ENCODE data around the gene PKP2.
A peak's percentile ranks its signal among the peaks of the same experiment; 100 is the strongest.

The PKP2 gene

DNA sequence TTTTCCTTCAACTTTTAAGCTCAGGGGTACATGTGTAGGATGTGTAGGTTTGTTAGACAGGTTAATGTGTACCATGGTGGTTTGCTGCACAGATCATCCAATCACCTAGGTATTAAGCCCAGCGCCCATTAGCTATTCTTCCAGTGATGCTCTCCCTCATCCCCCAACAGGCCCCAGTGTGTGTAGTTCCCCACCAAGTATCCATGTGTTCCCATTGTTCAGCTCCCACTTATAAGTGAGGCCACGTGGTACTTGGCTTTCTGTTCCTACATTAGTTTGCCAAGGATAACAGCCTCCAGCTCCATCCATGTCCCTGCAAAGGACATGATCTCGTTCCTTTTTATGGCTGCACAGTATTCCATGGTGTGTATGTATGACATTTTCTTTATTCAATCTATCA is 92.3 kb downstream of the PKP2 start:
- DNase-seq, result no peak

- DNase-seq, result no peak
These were observed 95.2 kb downstream of the PKP2 start for GRCh38 chr12:32801269-32801980.

DNA sequence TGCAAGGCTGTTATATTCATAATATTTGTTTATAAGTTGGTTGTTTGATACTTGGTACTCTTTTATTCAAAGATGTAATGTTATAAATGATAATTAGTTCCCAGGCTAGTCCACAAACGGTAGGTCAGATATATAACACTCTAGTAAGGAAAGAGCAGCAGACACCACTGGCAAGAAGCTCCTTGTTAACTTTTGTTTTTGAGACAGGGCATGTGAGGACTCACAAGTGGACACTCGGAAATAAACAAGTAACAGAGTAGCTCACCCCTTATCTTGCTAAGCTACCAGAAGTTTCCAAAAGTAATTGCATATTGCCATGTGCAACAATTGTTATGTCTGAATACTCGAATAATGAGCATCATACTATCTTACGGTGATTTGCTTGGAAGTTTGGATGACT is 102.3 kb downstream of the PKP2 start:
- no peak for DNase-seq

DNA sequence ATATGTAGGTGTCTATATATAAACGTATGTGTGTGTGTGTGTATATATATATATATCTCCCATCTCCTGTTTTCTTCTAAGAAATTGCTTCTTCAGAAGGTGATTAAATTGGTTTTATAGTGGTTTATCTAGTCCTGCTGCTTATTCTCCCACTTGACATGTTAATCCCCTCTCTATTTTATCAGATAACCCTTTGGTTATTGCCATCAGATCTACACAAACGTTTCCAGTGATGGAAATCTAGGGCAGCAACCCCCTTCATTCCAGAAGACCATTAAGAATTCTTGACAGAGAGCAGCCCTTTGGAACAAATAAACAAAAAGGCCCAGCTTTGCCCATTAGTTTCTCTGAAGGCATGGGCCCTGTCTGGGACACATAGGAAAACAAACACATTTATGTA is 106.7 kb downstream of the PKP2 start:
- no peak for DNase-seq

DNA sequence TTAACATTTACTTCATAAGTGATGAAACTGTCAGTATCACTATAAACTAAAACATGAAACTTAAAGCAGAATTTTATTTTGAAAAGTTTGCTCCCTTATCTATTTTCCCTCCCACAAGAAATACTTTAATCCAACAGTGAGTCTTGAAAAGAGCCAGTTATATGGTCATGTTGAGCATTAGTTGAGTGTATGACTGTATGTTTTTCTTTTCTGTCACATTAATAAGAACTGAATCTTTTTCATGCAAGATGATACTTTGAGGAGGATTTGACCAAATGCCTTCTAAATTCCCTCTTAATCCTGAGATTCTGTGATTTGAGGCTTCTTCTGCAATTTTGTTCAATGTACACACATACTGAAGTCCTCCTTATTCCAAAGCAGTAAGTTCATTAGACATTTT is 107.1 kb downstream of the PKP2 start:
- no peak for DNase-seq

DNA sequence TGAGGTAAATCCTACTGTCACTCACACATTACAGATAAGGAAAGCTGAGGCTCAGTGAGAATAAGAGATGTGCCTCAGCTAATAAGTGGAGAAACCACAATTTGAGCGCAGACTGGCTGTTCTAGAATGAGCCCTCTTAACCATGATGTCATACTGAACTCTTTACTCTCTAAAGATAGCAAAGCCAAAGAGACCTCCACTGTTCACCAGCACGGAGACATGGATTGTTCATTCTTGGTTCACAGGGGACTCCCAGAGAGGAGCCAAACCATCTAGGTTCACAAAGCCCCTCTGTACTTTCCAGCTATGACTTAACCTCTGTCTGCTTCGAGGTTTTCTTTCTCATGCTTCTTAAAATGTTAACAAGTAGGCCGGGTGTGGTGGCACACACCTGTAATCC is 108.2 kb downstream of the PKP2 start:
- no peak for DNase-seq

- no peak for DNase-seq
These were observed 111.0 kb downstream of the PKP2 start for GRCh38 chr12:32785557-32785956.

DNA sequence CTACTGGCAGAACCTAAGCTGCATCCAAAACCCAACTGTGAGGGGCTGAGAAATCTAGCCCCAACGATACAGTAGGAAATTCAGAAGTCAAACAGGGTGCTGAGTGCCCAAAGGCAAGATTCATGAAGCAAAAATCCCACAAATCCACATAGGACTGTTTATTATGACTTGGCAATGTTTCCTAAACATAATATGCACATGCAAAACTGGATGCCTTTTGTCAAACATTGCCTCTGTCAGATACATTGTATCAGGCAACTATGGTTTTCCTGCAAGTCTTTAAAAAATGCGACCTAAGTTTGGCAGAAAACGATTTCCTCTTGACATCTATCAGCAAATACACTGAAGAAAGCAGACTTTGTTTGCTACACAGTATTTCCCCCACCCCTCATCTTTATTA is 113.5 kb downstream of the PKP2 start:
- DNase-seq, result no peak

GRCh38 chr12:32780071-32780470 is 116.5 kb downstream of the PKP2 start:
- DNase-seq, result no peak

DNA sequence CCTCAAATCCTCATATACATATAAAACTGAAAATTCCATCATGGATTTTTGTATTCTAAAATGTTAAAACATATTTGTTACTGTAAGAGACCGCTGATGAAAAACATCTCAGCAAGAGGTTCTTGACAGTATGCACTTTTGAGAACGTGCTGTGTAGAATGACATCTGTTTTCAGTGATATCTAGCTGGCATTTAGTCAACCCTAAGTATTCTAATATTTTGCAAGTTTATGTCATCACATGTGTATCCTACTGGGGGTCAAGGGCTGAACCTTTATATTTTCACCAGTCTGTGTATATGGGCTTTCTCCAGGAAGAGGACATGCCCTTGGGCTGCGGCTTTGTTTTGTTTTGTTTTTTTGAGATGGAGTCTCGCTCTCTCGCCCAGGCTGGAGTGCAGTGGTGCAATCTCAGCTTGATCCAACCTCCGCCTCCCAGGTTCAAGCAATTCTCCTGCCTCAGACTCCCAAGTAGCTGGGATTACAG is 118.8 kb downstream of the PKP2 start:
- no peak for DNase-seq

- DNase-seq, result no peak
These were observed 119.4 kb downstream of the PKP2 start for GRCh38 chr12:32777159-32777558.

DNA sequence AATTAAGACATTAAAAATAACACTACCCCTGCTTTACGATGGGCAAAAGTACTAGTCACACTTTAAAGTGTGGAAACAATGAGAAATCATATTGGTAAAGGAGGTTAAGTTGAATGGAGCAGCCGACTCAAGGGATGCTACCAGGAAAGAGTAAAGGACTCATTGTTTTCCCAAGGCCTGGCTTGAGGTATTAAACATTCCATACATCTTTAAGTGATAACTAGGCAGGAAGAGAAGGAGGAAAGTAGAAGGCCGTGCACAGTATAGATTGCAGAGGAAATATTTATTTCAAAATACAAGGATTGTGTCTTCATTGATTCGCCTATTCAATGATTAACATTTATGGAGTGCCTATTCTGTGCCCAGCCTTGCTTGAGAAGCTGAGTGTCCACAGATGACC is 120.3 kb downstream of the PKP2 start:
- no peak for DNase-seq

- no peak for DNase-seq
These were observed 122.9 kb downstream of the PKP2 start for GRCh38 chr12:32773691-32774090.

GRCh38 chr12:32770141-32770540 is 126.4 kb downstream of the PKP2 start:
- no peak for DNase-seq

DNA sequence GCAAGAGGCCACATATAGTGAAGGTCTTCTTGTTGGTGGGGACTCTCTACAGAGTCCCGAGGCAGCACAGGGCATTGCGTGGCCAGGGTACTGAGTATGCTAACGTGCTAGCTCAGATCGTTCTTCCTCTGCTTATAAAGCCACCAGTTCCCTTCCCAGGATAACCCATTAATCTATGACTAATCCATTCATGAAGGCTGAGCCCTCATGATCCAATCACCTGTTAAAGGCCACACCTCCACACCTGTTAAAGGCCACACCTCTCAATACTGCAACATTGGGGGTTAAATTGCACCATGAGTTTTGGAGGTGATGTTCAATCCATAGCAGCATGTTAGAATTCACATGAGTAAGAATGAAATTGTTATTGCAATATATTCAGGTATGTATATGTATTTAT is 128.1 kb downstream of the PKP2 start:
- DNase-seq, result no peak

DNA sequence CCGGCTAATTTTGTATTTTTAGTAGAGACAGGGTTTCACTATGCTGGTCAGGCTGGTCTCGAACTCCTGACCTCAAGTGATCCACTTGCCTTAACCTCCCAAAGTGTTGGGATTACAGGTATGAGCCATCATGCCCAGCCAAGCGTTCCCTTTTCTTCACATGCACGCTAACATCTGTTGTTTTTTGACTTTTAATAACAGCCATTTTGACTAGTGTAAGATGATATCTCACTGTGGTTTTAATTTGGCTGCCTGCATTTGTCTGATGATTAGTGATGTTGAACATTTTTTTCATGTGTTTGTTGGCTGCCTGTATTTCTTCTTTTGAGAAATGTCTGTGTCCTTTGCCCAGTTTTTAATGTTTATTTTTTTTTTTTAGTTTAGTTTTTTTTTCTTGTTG is 130.7 kb downstream of the PKP2 start:
- no peak for DNase-seq

GRCh38 chr12:32761716-32762115 is 134.9 kb downstream of the PKP2 start:
- DNase-seq, result no peak

DNA sequence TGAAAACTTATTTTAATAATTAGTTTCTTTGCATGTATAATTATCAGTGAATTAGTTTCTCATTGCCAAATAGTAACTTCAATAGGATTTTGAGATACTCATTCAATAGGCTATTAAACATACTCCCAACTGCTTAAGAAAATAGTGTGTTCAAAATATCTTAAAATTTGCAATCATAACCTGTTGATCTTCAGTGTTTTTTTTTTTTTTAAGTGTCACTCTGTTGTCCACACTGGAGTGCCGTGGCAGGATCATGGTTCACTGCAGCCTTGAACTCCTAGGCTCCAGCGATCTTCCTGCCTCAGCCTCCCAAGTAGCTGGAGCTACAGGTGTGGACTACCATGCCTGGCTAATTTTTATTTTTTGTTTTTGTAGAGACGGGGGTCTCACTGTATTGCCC is 139.4 kb downstream of the PKP2 start:
- no peak for DNase-seq

DNA sequence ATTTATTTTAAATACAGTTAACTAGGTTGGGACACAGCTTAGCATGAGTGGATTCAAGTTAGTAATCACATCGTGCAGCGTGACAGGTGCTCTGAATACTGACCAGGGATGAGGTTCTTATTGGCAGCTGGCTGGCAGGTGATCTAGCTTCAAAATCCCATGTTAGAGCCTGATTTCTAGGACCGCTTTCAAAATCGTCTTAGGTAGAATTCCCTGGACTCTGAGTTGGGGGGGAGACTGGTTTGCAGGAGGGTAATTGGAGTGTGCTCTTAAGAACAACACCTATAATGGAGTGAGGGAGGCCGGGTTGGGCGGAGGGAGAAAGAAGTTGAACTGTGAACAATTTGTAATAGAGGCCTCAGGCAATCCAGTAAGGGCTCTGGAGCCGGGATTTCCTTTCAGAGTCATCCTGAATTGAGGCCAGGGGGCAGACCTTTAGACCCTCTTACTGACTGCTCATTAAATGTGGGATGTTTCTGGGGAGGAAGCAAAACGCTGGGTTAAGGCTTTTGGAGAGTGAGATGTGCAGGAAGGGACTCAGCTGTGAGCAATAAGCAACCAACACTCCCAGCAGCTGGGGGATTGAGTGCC is 140.0 kb downstream of the PKP2 start:
- DNase-seq, result no peak

DNA sequence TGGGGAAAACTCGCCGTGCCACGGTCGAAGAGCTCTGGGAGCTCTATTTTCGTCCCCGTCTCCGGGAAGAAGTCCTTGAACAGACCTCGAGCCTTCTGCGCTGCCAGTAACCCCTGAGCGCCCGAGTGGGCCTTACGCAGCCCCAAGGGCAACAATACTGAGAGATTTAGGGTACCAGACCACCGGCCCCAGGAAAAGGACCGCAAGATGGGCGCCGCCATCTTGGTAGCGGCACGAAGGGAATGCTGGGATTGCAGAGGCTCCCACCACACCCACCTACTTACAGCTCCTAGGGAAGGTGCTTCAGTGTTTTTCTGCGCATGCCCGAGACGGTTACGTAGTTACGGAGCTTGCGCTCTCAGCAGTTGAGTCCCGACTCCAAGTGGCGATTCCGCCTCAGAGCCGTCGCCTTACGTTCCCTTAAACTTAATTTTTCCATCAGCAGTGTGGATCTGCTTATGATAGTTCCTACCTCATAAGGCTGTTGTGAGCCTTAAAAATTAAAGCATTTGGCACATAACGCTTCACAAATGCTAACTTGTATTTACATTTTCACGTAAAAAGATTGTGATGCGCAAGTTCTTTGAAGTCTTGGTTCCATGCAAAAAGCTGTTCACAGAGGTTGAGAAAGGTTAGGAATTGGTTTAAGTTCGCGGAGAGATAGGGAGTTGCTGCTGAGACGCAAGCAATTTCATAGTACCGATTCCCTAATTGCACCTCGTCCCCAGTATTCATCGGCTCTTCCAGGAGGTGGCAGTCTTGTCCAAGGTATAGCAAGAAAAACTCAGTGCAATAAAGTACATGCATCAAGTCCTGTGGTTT is 140.7 kb downstream of the PKP2 start, which contains the start of gene YARS2:
Gene YARS2 (minus strand): TSS at position 244 of the 822 bp plus-strand sequence. CDS start 23 bp downstream, at position 221.
- peak; percentile 92 for DNase-seq

- peak; percentile 72 for DNase-seq
These were observed 141.4 kb downstream of the PKP2 start for GRCh38 chr12:32755051-32755653.

GRCh38 chr12:32754111-32754510 is 142.5 kb downstream of the PKP2 start:
- DNase-seq, result no peak

- DNase-seq, result no peak
These were observed 143.0 kb downstream of the PKP2 start for GRCh38 chr12:32753605-32754004.

Measured in CD4-positive, alpha-beta T cell treated with Interleukin-17A for 4 hours (primary cell).